ENCODE results near the gene ABHD12.

DNA sequence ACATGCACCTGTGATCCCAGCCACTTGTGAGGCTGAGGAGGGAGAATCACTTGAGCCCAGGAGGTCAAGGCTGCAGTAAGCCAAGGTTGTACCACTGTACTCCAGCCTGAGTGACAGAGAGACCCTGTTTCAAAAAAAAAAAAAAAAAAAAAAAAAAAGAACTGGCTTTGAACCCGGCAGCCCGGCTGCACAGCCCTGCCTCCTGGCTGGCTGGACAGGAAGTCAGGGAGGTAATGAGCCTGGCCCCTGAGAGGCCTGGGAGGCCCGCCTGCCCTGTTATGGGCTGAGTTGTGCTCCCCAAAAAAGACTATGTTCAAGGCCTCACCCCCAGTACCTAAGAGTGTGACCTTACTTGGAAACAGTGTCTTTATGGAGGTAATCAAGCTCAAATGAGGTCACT lies 65.6 kb downstream of the ABHD12 start:
- TF ChIP-seq EZH2 (IDR thresholded peaks at IDR 0.05; ENCODE audit: borderline replicate concordance): no peak
- TF ChIP-seq, protein P1, sequence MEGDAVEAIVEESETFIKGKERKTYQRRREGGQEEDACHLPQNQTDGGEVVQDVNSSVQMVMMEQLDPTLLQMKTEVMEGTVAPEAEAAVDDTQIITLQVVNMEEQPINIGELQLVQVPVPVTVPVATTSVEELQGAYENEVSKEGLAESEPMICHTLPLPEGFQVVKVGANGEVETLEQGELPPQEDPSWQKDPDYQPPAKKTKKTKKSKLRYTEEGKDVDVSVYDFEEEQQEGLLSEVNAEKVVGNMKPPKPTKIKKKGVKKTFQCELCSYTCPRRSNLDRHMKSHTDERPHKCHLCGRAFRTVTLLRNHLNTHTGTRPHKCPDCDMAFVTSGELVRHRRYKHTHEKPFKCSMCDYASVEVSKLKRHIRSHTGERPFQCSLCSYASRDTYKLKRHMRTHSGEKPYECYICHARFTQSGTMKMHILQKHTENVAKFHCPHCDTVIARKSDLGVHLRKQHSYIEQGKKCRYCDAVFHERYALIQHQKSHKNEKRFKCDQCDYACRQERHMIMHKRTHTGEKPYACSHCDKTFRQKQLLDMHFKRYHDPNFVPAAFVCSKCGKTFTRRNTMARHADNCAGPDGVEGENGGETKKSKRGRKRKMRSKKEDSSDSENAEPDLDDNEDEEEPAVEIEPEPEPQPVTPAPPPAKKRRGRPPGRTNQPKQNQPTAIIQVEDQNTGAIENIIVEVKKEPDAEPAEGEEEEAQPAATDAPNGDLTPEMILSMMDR (IDR thresholded peaks at IDR 0.05; ENCODE audit: poor library complexity): no peak
